ENCODE data around the gene GNG5.
"Not testable (repeated sequence)": the region's sequence is repeated elsewhere in the genome, so short reads cannot be mapped to it uniquely, and the experiment has no call there.

GNG5 gene

GRCh38 chr1:84506002-84506728, at the start of gene GNG5, which contains the start of gene SPATA1:
TSS of gene GNG5 (minus strand) at chr1:84506581. CDS start at chr1:84506091, 490 bp downstream.
TSS of gene SPATA1 (plus strand) at chr1:84506386. CDS start at chr1:84516360, 9,974 bp downstream.
- DNase-seq = peak; percentile 94

- no peak for DNase-seq
These were observed 44.4 kb upstream of the GNG5 start for GRCh38 chr1:84550826-84551225.

- no peak for DNase-seq
These were observed 35.3 kb upstream of the GNG5 start for GRCh38 chr1:84541679-84542078.

- DNase-seq = no peak
These were observed 34.4 kb upstream of the GNG5 start for GRCh38 chr1:84540759-84541158.

GRCh38 chr1:84539972-84540371, 33.6 kb upstream of the GNG5 start:
- DNase-seq = no peak

- no peak for DNase-seq
These were observed 32.2 kb upstream of the GNG5 start for GRCh38 chr1:84538599-84538998.

- DNase-seq = no peak
These were observed 19.4 kb upstream of the GNG5 start for GRCh38 chr1:84525779-84526178.

- DNase-seq = no peak
These were observed 18.2 kb upstream of the GNG5 start for GRCh38 chr1:84524590-84524989.

GRCh38 chr1:84510668-84511067, 4.3 kb upstream of the GNG5 start:
- no peak for DNase-seq

- no peak for DNase-seq
These were observed 3.8 kb upstream of the GNG5 start for GRCh38 chr1:84510165-84510564.

- no peak for DNase-seq
These were observed 2.6 kb upstream of the GNG5 start for GRCh38 chr1:84509029-84509428.

GRCh38 chr1:84508510-84508909, 2.1 kb upstream of the GNG5 start:
- no peak for DNase-seq

- not testable (repeated sequence) for DNase-seq
These were observed 1.5 kb upstream of the GNG5 start for GRCh38 chr1:84507887-84508286.

GRCh38 chr1:84506729-84507453, 510 bp upstream of the GNG5 start:
- no peak for DNase-seq

- peak; percentile 66 for DNase-seq
These were observed 834 bp downstream of the GNG5 start for GRCh38 chr1:84505493-84506001.

GRCh38 chr1:84504580-84505492, 1.5 kb downstream of the GNG5 start:
- DNase-seq = no peak

GRCh38 chr1:84502927-84503326, 3.5 kb downstream of the GNG5 start:
- no peak for DNase-seq

GRCh38 chr1:84497631-84498275, 8.6 kb downstream of the GNG5 start:
- no peak for DNase-seq

GRCh38 chr1:84496498-84496897, 9.9 kb downstream of the GNG5 start:
- DNase-seq = no peak

- no peak for DNase-seq
These were observed 12.6 kb downstream of the GNG5 start for GRCh38 chr1:84493747-84494146.

- no peak for DNase-seq
These were observed 13.7 kb downstream of the GNG5 start for GRCh38 chr1:84492726-84493125.

GRCh38 chr1:84489766-84490165, 16.6 kb downstream of the GNG5 start:
- no peak for DNase-seq

Data from cortex of kidney (tissue), 1 donor.